ENCODE data around the gene ZBTB39.
"Not testable (repeated sequence)": the region's sequence is repeated elsewhere in the genome, so short reads cannot be mapped to it uniquely, and the experiment has no call there.

GRCh38 chr12:57053901-57054300, 47.6 kb upstream of the ZBTB39 start:
- TF ChIP-seq, protein P1, sequence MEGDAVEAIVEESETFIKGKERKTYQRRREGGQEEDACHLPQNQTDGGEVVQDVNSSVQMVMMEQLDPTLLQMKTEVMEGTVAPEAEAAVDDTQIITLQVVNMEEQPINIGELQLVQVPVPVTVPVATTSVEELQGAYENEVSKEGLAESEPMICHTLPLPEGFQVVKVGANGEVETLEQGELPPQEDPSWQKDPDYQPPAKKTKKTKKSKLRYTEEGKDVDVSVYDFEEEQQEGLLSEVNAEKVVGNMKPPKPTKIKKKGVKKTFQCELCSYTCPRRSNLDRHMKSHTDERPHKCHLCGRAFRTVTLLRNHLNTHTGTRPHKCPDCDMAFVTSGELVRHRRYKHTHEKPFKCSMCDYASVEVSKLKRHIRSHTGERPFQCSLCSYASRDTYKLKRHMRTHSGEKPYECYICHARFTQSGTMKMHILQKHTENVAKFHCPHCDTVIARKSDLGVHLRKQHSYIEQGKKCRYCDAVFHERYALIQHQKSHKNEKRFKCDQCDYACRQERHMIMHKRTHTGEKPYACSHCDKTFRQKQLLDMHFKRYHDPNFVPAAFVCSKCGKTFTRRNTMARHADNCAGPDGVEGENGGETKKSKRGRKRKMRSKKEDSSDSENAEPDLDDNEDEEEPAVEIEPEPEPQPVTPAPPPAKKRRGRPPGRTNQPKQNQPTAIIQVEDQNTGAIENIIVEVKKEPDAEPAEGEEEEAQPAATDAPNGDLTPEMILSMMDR (conservative IDR thresholded peaks at IDR 0.05) = not testable (repeated sequence)
- not testable (repeated sequence) for TF ChIP-seq EZH2 (IDR thresholded peaks at IDR 0.05; ENCODE audit: low read depth)
